ENCODE data around the gene GLRA2. TPM values are rescaled to one million over a fixed set of nuclear protein-coding genes. Genes with fewer than 3 reads are reported as not detected.

Gene GLRA2
- total RNA-seq, 1 experiment from 2014 or later = not detected

- H3K4me1 ChIP-seq (ENCODE audit: control insufficient read depth, insufficient read depth, low read length) = no peaks in the 10 kb centered on the region
- intact Hi-C loops (cut with micrococcal nuclease; ENCODE audit: unreplicated experiment) (no loop called here), in situ Hi-C loops (cut with HindIII; ENCODE audit: low pct_unique_long_range_greater_than_20kb, low sequenced_read_pairs) (no loop called here)
- H3K4me3 ChIP-seq (ENCODE audit: low read depth in 2 of 2, low read length in 2 of 2) = no peak overlapping the region
- H3K27ac ChIP-seq (ENCODE audit: low read length) = no peak overlapping the region
- no peaks in the 10 kb centered on the region for H3K36me3 ChIP-seq (ENCODE audit: control insufficient read depth, insufficient read depth, low read length)
- DNase-seq (ENCODE audit: low read depth, low spot score) (no peak), ATAC-seq (no peak)
- H3K9me3 ChIP-seq (ENCODE audit: control insufficient read depth, insufficient read depth, low read depth, low read length) = no peaks in the 10 kb centered on the region
- CTCF ChIA-PET = no interaction called here
- TF ChIP-seq, protein P1, sequence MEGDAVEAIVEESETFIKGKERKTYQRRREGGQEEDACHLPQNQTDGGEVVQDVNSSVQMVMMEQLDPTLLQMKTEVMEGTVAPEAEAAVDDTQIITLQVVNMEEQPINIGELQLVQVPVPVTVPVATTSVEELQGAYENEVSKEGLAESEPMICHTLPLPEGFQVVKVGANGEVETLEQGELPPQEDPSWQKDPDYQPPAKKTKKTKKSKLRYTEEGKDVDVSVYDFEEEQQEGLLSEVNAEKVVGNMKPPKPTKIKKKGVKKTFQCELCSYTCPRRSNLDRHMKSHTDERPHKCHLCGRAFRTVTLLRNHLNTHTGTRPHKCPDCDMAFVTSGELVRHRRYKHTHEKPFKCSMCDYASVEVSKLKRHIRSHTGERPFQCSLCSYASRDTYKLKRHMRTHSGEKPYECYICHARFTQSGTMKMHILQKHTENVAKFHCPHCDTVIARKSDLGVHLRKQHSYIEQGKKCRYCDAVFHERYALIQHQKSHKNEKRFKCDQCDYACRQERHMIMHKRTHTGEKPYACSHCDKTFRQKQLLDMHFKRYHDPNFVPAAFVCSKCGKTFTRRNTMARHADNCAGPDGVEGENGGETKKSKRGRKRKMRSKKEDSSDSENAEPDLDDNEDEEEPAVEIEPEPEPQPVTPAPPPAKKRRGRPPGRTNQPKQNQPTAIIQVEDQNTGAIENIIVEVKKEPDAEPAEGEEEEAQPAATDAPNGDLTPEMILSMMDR (IDR thresholded peaks at IDR 0.05) = no peak; the same call in 1 of the 2 replicates
- TF ChIP-seq POLR2AphosphoS5 (IDR thresholded peaks at IDR 0.05; ENCODE audit: low read depth, low read length) = no peak
- no peak for TF ChIP-seq SIN3A (IDR thresholded peaks at IDR 0.05; ENCODE audit: borderline replicate concordance, insufficient read depth, low read depth, low read length)
- no peak for TF ChIP-seq REST (IDR thresholded peaks at IDR 0.05; ENCODE audit: insufficient read depth in 1 of 2, low read depth in 2 of 2, low read length in 1 of 2)
- TF ChIP-seq TCF7L2 (IDR thresholded peaks at IDR 0.05; ENCODE audit: low read depth, low read length) = no peak
- POLR2A ChIA-PET = no interaction called here
- BruUV-seq (replicated peaks) = no TSS peak
- no peaks in the 10 kb centered on the region for H3K27me3 ChIP-seq (ENCODE audit: control insufficient read depth, insufficient read depth, low read length)
Observed at GRCh38 chrX:14630733-14631132, 101.4 kb downstream of the GLRA2 start.

- BruUV-seq (replicated peaks) = no TSS peak
- intact Hi-C loops (cut with micrococcal nuclease; ENCODE audit: unreplicated experiment) (no loop called here), in situ Hi-C loops (cut with HindIII; ENCODE audit: low pct_unique_long_range_greater_than_20kb, low sequenced_read_pairs) (no loop called here)
- ATAC-seq (no peak), DNase-seq (ENCODE audit: low read depth, low spot score) (no peak)
- ChIA-PET POLR2A (no interaction called here), CTCF (interaction anchor here (0.6 kb wide), 1 partner anchor 628 kb away, joined by 3 read pairs; the partner anchor contains the start of gene ASB9)
- H3K36me3 ChIP-seq (ENCODE audit: control insufficient read depth, insufficient read depth, low read length) = no peaks in the 10 kb centered on the region
- no peak overlapping the region for H3K4me3 ChIP-seq (ENCODE audit: low read depth in 2 of 2, low read length in 2 of 2)
- no peaks in the 10 kb centered on the region for H3K27me3 ChIP-seq (ENCODE audit: control insufficient read depth, insufficient read depth, low read length)
- H3K4me1 ChIP-seq (ENCODE audit: control insufficient read depth, insufficient read depth, low read length) = no peaks in the 10 kb centered on the region
- no peaks in the 10 kb centered on the region for H3K9me3 ChIP-seq (ENCODE audit: control insufficient read depth, insufficient read depth, low read depth, low read length)
- TF ChIP-seq REST (IDR thresholded peaks at IDR 0.05; ENCODE audit: insufficient read depth in 1 of 2, low read depth in 2 of 2, low read length in 1 of 2) (no peak), TCF7L2 (IDR thresholded peaks at IDR 0.05; ENCODE audit: low read depth, low read length) (no peak), POLR2AphosphoS5 (IDR thresholded peaks at IDR 0.05; ENCODE audit: low read depth, low read length) (no peak), SIN3A (IDR thresholded peaks at IDR 0.05; ENCODE audit: borderline replicate concordance, insufficient read depth, low read depth, low read length) (no peak)
- TF ChIP-seq, protein P1 (IDR thresholded peaks at IDR 0.05) = no peak
- H3K27ac ChIP-seq (ENCODE audit: low read length) = no peak overlapping the region
Observed at GRCh38 chrX:14641681-14642655, 112.6 kb downstream of the GLRA2 start.

All from Panc1 (cell line).